ENCODE data around the gene DIS3L2.
"Not testable (repeated sequence)": the region's sequence is repeated elsewhere in the genome, so short reads cannot be mapped to it uniquely, and the experiment has no call there.

The DIS3L2 gene

GRCh38 chr2:232310121-232310520, 348.6 kb downstream of the DIS3L2 start:
- H3K4me3 ChIP-seq (ENCODE audit: low read depth, low read length): no peak overlapping the region
- TF ChIP-seq CTCF (IDR thresholded peaks at IDR 0.05; ENCODE audit: borderline replicate concordance, insufficient read depth, low read depth, low read length): no peak

GRCh38 chr2:232310696-232311095, 349.2 kb downstream of the DIS3L2 start:
- TF ChIP-seq CTCF (IDR thresholded peaks at IDR 0.05; ENCODE audit: borderline replicate concordance, insufficient read depth, low read depth, low read length): no peak

GRCh38 chr2:232313645-232314044, 352.1 kb downstream of the DIS3L2 start:
- not testable (repeated sequence) for H3K4me3 ChIP-seq (ENCODE audit: low read depth, low read length)

More at GRCh38 chr2:232310696-232311095, 349.2 kb downstream of the DIS3L2 start:
- H3K4me3 ChIP-seq (ENCODE audit: low read depth, low read length): no peak overlapping the region

GRCh38 chr2:232315049-232315922, 353.8 kb downstream of the DIS3L2 start:
- H3K4me3 ChIP-seq (ENCODE audit: low read depth, low read length): no peak overlapping the region
- TF ChIP-seq CTCF (IDR thresholded peaks at IDR 0.05; ENCODE audit: borderline replicate concordance, insufficient read depth, low read depth, low read length): peak; percentile 42; the same call in 1 of the 2 replicates

- H3K4me3 ChIP-seq (ENCODE audit: low read depth, low read length): no peak overlapping the region
- TF ChIP-seq CTCF (IDR thresholded peaks at IDR 0.05; ENCODE audit: borderline replicate concordance, insufficient read depth, low read depth, low read length): no peak
These were observed 354.4 kb downstream of the DIS3L2 start for GRCh38 chr2:232315923-232316299.

- no peak overlapping the region for H3K4me3 ChIP-seq (ENCODE audit: low read depth, low read length)
- no peak for TF ChIP-seq CTCF (IDR thresholded peaks at IDR 0.05; ENCODE audit: borderline replicate concordance, insufficient read depth, low read depth, low read length)
These were observed 355.2 kb downstream of the DIS3L2 start for GRCh38 chr2:232316461-232317330.

- no peak for TF ChIP-seq CTCF (IDR thresholded peaks at IDR 0.05; ENCODE audit: borderline replicate concordance, insufficient read depth, low read depth, low read length)
- H3K4me3 ChIP-seq (ENCODE audit: low read depth, low read length): no peak overlapping the region
These were observed 356.8 kb downstream of the DIS3L2 start for GRCh38 chr2:232318169-232318855.

Data from GM12875 (cell line).